G401 (cell line): ENCODE results near the gene WDR26. TPM values are rescaled to one million over a fixed set of nuclear protein-coding genes. Genes with fewer than 3 reads are reported as not detected.
A peak's percentile ranks its signal among the peaks of the same experiment; 100 is the strongest.
"Not testable (repeated sequence)": the region's sequence is repeated elsewhere in the genome, so short reads cannot be mapped to it uniquely, and the experiment has no call there.

Source experiments
- DNase-seq: peaks from one replicate; pipeline ENCODE4 v3.0.0-alpha.2; 2015; ENCODE audit warnings: low spot score
- in situ Hi-C: cut with HindIII; loops from 2 replicates; pipeline ENCODE4 v1.10.0; 2016; ENCODE audit warnings: low sequenced_read_pairs, mixed read lengths
- total RNA-seq: library from RNA; depleted of rRNA; stranded (reverse); fragments of >200 nt; shearing (Covaris generic); gene quantifications from 2 replicates; pipeline ENCODE4 v1.2.3, GENCODE V29; 2014

Gene WDR26
- total RNA-seq, 1 experiment from 2014 or later = 43.8 TPM

- in situ Hi-C loops = no loop called here
- no peak for DNase-seq
These were observed 1.4 kb upstream of the WDR26 start for GRCh38 chr1:224435999-224436398.

- peak; percentile 39 for DNase-seq
- in situ Hi-C loops = no loop called here
These were observed 744 bp upstream of the WDR26 start for GRCh38 chr1:224435318-224435763.

- in situ Hi-C loops = no loop called here
- DNase-seq = peak; percentile 42
These were observed 610 bp downstream of the WDR26 start for GRCh38 chr1:224433701-224434672.

- in situ Hi-C loops = no loop called here
- peak; percentile 44 for DNase-seq
These were observed 1.4 kb downstream of the WDR26 start for GRCh38 chr1:224433041-224433691.

- DNase-seq = peak; percentile 39
- in situ Hi-C loops = no loop called here
These were observed 1.9 kb downstream of the WDR26 start for GRCh38 chr1:224432672-224433040.

GRCh38 chr1:224432146-224432545 lies 2.5 kb downstream of the WDR26 start:
- peak; percentile 27 for DNase-seq
- in situ Hi-C loops = no loop called here

GRCh38 chr1:224431726-224432125 lies 2.9 kb downstream of the WDR26 start:
- peak; percentile 10 for DNase-seq
- in situ Hi-C loops = no loop called here

- in situ Hi-C loops = no loop called here
- peak; percentile 15 for DNase-seq
These were observed 4.0 kb downstream of the WDR26 start for GRCh38 chr1:224430511-224431113.

GRCh38 chr1:224429616-224430326 lies 4.8 kb downstream of the WDR26 start:
- in situ Hi-C loops = no loop called here
- DNase-seq = no peak

GRCh38 chr1:224428713-224429112 lies 5.9 kb downstream of the WDR26 start:
- in situ Hi-C loops, DNase-seq: not testable (repeated sequence)

GRCh38 chr1:224427346-224427745 lies 7.3 kb downstream of the WDR26 start:
- DNase-seq = no peak
- in situ Hi-C loops = no loop called here

GRCh38 chr1:224426869-224427268 lies 7.7 kb downstream of the WDR26 start:
- in situ Hi-C loops, DNase-seq: not testable (repeated sequence)

- DNase-seq = no peak
- in situ Hi-C loops = no loop called here
These were observed 9.2 kb downstream of the WDR26 start for GRCh38 chr1:224425279-224425884.

- DNase-seq = no peak
- in situ Hi-C loops = no loop called here
These were observed 14.5 kb downstream of the WDR26 start for GRCh38 chr1:224420106-224420505.

GRCh38 chr1:224411766-224412165 lies 22.8 kb downstream of the WDR26 start:
- in situ Hi-C loops = no loop called here
- DNase-seq = no peak

GRCh38 chr1:224408294-224408590 lies 26.4 kb downstream of the WDR26 start:
- no peak for DNase-seq
- in situ Hi-C loops = no loop called here

GRCh38 chr1:224407571-224408293 lies 26.9 kb downstream of the WDR26 start:
- in situ Hi-C loops = no loop called here
- no peak for DNase-seq

GRCh38 chr1:224406216-224406615 lies 28.4 kb downstream of the WDR26 start:
- in situ Hi-C loops = no loop called here
- no peak for DNase-seq

- in situ Hi-C loops = no loop called here
- no peak for DNase-seq
These were observed 29.0 kb downstream of the WDR26 start for GRCh38 chr1:224405604-224405970.
